GM12878 (cell line): ENCODE measurements around the gene MPRIP.

ENCODE experiments used
- CEBPB ChIP-seq, 2 experiments: fragments of 150-350 bp in 1 of 2; IDR thresholded peaks; 2 replicates each; pipeline ENCODE4 v1.6.1; 2012 to 2014; ENCODE audit warnings: low read depth in 2 of 2, low read length in 2 of 2, borderline replicate concordance in 1 of 2, inconsistent platforms in 1 of 2
- ETV6 ChIP-seq, 2 experiments: fragments of 450-650 bp in 1 of 2; IDR thresholded peaks in 1 of 2; conservative IDR thresholded peaks in 1 of 2; 2 replicates each; pipeline ENCODE4 v1.6.1; 2014; ENCODE audit warnings: antibody characterized with exemption in 1 of 2, borderline replicate concordance in 1 of 2, low read depth in 1 of 2, mild to moderate bottlenecking in 1 of 2, moderate library complexity in 1 of 2
- FOXM1 ChIP-seq: IDR thresholded peaks from 2 replicates; pipeline ENCODE4 v1.6.1; 2012; ENCODE audit warnings: low read depth, mild to moderate bottlenecking, inconsistent platforms, low read length, moderate library complexity
- MYC ChIP-seq: IDR thresholded peaks from 2 replicates; pipeline ENCODE4 v1.6.1; 2011; ENCODE audit warnings: mild to moderate bottlenecking, low read length, moderate library complexity, inconsistent platforms; ENCODE audit not compliant: insufficient read depth, insufficient replicate concordance, insufficient read length, severe bottlenecking
- PAX5 ChIP-seq: IDR thresholded peaks from 2 replicates; pipeline ENCODE4 v1.6.1; 2011; ENCODE audit warnings: low read depth, low read length, borderline replicate concordance
- POLR2A ChIP-seq: IDR thresholded peaks from 2 replicates; pipeline ENCODE4 v1.6.1; 2011; ENCODE audit warnings: low read depth, mild to moderate bottlenecking, low read length
- RCOR1 ChIP-seq: conservative IDR thresholded peaks from 2 replicates; pipeline ENCODE4 v1.6.1; 2012; ENCODE audit warnings: low read depth, low read length, improper control_type of control experiment
- ZNF207 ChIP-seq: fragments of 450-650 bp; IDR thresholded peaks from 2 replicates; pipeline ENCODE4 v1.6.1; 2014; ENCODE audit warnings: antibody characterized with exemption, mild to moderate bottlenecking, borderline replicate concordance
- ZSCAN29 ChIP-seq: fragments of 450-650 bp; IDR thresholded peaks from 2 replicates; pipeline ENCODE4 v1.6.1; 2017; ENCODE audit warnings: mild to moderate bottlenecking, moderate library complexity
- TF ChIP-seq, protein P1 (sequence below): fragments of 450-650 bp; formaldehyde crosslinking; IDR thresholded peaks from 2 replicates; pipeline ENCODE4 v1.4.0; 2020; ENCODE audit warnings: mild to moderate bottlenecking, moderate library complexity
- TF ChIP-seq, protein P2 (sequence below): fragments of 450-650 bp; IDR thresholded peaks from 2 replicates; pipeline ENCODE4 v1.6.1; 2018; ENCODE audit warnings: borderline replicate concordance, mild to moderate bottlenecking; ENCODE audit not compliant: partially characterized antibody
- TF ChIP-seq, protein P3 (sequence below), 3 experiments: IDR thresholded peaks in 2 of 3; conservative IDR thresholded peaks in 1 of 3; 2 replicates each; pipeline ENCODE4 v1.5.1; 2011; ENCODE audit warnings: low read depth in 3 of 3, low read length in 3 of 3, mild to moderate bottlenecking in 3 of 3, control low read depth in 2 of 3, moderate library complexity in 2 of 3, inconsistent platforms in 1 of 3, mixed read lengths in 1 of 3; ENCODE audit not compliant: control insufficient read depth in 2 of 3, insufficient read depth in 1 of 3; ENCODE audit errors: extremely low read depth in 1 of 3
- TF ChIP-seq, protein P4 (sequence below): fragments of 450-650 bp; conservative IDR thresholded peaks from 2 replicates; pipeline ENCODE4 v1.6.1; 2017; ENCODE audit warnings: mild to moderate bottlenecking, moderate library complexity

DNA sequence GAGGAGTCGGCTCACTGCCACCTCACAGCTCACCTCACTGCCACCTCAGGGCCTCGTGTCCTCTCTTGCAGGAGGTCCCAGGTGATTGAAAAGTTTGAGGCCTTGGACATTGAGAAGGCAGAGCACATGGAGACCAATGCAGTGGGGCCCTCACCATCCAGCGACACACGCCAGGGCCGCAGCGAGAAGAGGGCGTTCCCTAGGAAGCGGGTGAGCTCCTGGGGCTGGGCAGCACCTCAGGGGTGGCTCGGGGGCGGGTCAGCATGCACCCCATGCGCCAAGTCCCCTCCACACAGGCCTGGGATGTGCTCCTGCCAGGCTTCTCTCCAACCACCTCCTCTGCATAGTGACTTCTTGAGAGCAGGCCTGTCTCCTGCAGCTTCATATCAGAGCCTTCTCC is 100.3 kb downstream of the MPRIP start:
- TF ChIP-seq, protein P1, sequence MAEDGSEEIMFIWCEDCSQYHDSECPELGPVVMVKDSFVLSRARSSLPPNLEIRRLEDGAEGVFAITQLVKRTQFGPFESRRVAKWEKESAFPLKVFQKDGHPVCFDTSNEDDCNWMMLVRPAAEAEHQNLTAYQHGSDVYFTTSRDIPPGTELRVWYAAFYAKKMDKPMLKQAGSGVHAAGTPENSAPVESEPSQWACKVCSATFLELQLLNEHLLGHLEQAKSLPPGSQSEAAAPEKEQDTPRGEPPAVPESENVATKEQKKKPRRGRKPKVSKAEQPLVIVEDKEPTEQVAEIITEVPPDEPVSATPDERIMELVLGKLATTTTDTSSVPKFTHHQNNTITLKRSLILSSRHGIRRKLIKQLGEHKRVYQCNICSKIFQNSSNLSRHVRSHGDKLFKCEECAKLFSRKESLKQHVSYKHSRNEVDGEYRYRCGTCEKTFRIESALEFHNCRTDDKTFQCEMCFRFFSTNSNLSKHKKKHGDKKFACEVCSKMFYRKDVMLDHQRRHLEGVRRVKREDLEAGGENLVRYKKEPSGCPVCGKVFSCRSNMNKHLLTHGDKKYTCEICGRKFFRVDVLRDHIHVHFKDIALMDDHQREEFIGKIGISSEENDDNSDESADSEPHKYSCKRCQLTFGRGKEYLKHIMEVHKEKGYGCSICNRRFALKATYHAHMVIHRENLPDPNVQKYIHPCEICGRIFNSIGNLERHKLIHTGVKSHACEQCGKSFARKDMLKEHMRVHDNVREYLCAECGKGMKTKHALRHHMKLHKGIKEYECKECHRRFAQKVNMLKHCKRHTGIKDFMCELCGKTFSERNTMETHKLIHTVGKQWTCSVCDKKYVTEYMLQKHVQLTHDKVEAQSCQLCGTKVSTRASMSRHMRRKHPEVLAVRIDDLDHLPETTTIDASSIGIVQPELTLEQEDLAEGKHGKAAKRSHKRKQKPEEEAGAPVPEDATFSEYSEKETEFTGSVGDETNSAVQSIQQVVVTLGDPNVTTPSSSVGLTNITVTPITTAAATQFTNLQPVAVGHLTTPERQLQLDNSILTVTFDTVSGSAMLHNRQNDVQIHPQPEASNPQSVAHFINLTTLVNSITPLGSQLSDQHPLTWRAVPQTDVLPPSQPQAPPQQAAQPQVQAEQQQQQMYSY (CRISPR knock-in tag): no peak
- TF ChIP-seq, protein P2, sequence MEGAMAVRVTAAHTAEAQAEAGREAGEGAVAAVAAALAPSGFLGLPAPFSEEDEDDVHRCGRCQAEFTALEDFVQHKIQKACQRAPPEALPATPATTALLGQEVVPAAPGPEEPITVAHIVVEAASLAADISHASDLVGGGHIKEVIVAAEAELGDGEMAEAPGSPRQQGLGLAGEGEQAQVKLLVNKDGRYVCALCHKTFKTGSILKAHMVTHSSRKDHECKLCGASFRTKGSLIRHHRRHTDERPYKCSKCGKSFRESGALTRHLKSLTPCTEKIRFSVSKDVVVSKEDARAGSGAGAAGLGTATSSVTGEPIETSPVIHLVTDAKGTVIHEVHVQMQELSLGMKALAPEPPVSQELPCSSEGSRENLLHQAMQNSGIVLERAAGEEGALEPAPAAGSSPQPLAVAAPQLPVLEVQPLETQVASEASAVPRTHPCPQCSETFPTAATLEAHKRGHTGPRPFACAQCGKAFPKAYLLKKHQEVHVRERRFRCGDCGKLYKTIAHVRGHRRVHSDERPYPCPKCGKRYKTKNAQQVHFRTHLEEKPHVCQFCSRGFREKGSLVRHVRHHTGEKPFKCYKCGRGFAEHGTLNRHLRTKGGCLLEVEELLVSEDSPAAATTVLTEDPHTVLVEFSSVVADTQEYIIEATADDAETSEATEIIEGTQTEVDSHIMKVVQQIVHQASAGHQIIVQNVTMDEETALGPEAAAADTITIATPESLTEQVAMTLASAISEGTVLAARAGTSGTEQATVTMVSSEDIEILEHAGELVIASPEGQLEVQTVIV: no peak
- TF ChIP-seq CEBPB (IDR thresholded peaks at IDR 0.05; ENCODE audit: borderline replicate concordance in 1 of 2, low read depth in 2 of 2, low read length in 2 of 2): no peak
- no peak for TF ChIP-seq RCOR1
- TF ChIP-seq POLR2A: no peak
- no peak for TF ChIP-seq ETV6 (conservative IDR thresholded peaks at IDR 0.05 in 1 of 2, IDR thresholded peaks at IDR 0.05 in 1 of 2; ENCODE audit: borderline replicate concordance in 1 of 2, low read depth in 1 of 2)
- TF ChIP-seq, protein P3, sequence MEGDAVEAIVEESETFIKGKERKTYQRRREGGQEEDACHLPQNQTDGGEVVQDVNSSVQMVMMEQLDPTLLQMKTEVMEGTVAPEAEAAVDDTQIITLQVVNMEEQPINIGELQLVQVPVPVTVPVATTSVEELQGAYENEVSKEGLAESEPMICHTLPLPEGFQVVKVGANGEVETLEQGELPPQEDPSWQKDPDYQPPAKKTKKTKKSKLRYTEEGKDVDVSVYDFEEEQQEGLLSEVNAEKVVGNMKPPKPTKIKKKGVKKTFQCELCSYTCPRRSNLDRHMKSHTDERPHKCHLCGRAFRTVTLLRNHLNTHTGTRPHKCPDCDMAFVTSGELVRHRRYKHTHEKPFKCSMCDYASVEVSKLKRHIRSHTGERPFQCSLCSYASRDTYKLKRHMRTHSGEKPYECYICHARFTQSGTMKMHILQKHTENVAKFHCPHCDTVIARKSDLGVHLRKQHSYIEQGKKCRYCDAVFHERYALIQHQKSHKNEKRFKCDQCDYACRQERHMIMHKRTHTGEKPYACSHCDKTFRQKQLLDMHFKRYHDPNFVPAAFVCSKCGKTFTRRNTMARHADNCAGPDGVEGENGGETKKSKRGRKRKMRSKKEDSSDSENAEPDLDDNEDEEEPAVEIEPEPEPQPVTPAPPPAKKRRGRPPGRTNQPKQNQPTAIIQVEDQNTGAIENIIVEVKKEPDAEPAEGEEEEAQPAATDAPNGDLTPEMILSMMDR (IDR thresholded peaks at IDR 0.05 in 2 of 3, conservative IDR thresholded peaks at IDR 0.05 in 1 of 3; ENCODE audit: control insufficient read depth in 2 of 3, extremely low read depth in 1 of 3, insufficient read depth in 1 of 3, low read depth in 3 of 3, low read length in 3 of 3): no peak
- TF ChIP-seq, protein P4, sequence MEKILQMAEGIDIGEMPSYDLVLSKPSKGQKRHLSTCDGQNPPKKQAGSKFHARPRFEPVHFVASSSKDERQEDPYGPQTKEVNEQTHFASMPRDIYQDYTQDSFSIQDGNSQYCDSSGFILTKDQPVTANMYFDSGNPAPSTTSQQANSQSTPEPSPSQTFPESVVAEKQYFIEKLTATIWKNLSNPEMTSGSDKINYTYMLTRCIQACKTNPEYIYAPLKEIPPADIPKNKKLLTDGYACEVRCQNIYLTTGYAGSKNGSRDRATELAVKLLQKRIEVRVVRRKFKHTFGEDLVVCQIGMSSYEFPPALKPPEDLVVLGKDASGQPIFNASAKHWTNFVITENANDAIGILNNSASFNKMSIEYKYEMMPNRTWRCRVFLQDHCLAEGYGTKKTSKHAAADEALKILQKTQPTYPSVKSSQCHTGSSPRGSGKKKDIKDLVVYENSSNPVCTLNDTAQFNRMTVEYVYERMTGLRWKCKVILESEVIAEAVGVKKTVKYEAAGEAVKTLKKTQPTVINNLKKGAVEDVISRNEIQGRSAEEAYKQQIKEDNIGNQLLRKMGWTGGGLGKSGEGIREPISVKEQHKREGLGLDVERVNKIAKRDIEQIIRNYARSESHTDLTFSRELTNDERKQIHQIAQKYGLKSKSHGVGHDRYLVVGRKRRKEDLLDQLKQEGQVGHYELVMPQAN: no peak
- no peak for TF ChIP-seq PAX5
- no peak for TF ChIP-seq FOXM1
- no peak for TF ChIP-seq MYC
- TF ChIP-seq ZNF207: no peak
- TF ChIP-seq ZSCAN29: no peak
